Uterus (tissue), 4 donors: ENCODE data around the gene UTP11. TPM values are rescaled to one million over a fixed set of nuclear protein-coding genes. Genes with fewer than 3 reads are reported as not detected.
"Not testable (repeated sequence)": the region's sequence is repeated elsewhere in the genome, so short reads cannot be mapped to it uniquely, and the experiment has no call there.

Experiments used
- DNase-seq, 2 donors: peaks; one replicate each; pipeline ENCODE4 v3.0.0-alpha.2; 2019 to 2020
- H3K27ac ChIP-seq, 2 donors: fragments of 200-600 bp; sonication (generic); 1 replicate in 1 of 2; 2 replicates in 1 of 2; pipeline ENCODE4 v1.5.1; 2016 to 2018
- H3K27me3 ChIP-seq, 2 donors: fragments of 200-600 bp; sonication (generic); one replicate each; pipeline ENCODE4 v1.5.1; 2018 to 2019; ENCODE audit warnings: control low read depth in 1 of 2
- H3K36me3 ChIP-seq, 2 donors: fragments of 200-600 bp; sonication (generic); one replicate each; pipeline ENCODE4 v1.5.1; 2019; ENCODE audit warnings: control low read depth in 1 of 2
- H3K4me1 ChIP-seq, 2 donors: fragments of 200-600 bp; sonication (generic); one replicate each; pipeline ENCODE4 v1.5.1; 2018 to 2019; ENCODE audit warnings: control low read depth in 1 of 2
- H3K4me3 ChIP-seq, 2 donors: fragments of 200-600 bp; sonication (generic); 1 replicate in 1 of 2; 2 replicates in 1 of 2; pipeline ENCODE4 v1.5.1; 2018 to 2019; ENCODE audit warnings: mild to moderate bottlenecking in 1 of 2
- H3K9me3 ChIP-seq, 2 donors: fragments of 200-600 bp; sonication (generic); one replicate each; pipeline ENCODE4 v1.5.1; 2019; ENCODE audit warnings: control low read depth in 1 of 2
- CTCF ChIP-seq, 4 experiments: fragments of 200-600 bp in 2 of 4; fragments of 450-650 bp in 2 of 4; sonication (generic) in 2 of 4; IDR thresholded peaks; one replicate each; pipeline ENCODE4 v1.5.1; 2016 to 2019; ENCODE audit warnings: antibody characterized with exemption in 4 of 4, mild to moderate bottlenecking in 2 of 4, moderate library complexity in 1 of 4
- POLR2A ChIP-seq, 2 donors: fragments of 450-650 bp; IDR thresholded peaks; one replicate each; pipeline ENCODE4 v1.6.1; 2016; ENCODE audit warnings: antibody characterized with exemption in 2 of 2, mild to moderate bottlenecking in 1 of 2, moderate library complexity in 1 of 2
- intact Hi-C: fragments of 100-400 bp; cut with DNase I; formaldehyde crosslinking; loops from one replicate; pipeline ENCODE4 v1.15.1; 2023; ENCODE audit warnings: low total_unique reads
- total RNA-seq, 4 donors: library from RNA; depleted of rRNA in 3 of 4; stranded (reverse); fragments of >200 nt in 3 of 4; gene quantifications; one replicate each; pipeline versions ENCODE4 v1.1.0 to v1.2.4, GENCODE V29; 2014 to 2023
- donor health status: DM: yes; HTN: yes; CAD: no.

Gene UTP11
- total RNA-seq, 4 donors from 2014 or later: 8.2 to 60.3 (median 36.9) TPM

- no peaks in the 10 kb centered on the region for H3K9me3 ChIP-seq
- H3K36me3 ChIP-seq: no peaks in the 10 kb centered on the region
- intact Hi-C loops: no loop called here
- DNase-seq: no peak
- H3K27me3 ChIP-seq: no peaks in the 10 kb centered on the region
- no peak overlapping the region for H3K4me3 ChIP-seq
- peaks cover 0 to 15% of the 10 kb centered on the region in 2 donors for H3K4me1 ChIP-seq
- TF ChIP-seq POLR2A (IDR thresholded peaks at IDR 0.05) (no peak), CTCF (IDR thresholded peaks at IDR 0.05) (no peak)
- no peak overlapping the region for H3K27ac ChIP-seq
Observed at GRCh38 chr1:38031513-38031866, 19.0 kb downstream of the UTP11 start.

GRCh38 chr1:38032992-38033391, 20.5 kb downstream of the UTP11 start:
- peaks cover 0 to 15% of the 10 kb centered on the region in 2 donors for H3K4me1 ChIP-seq
- intact Hi-C loops, H3K27ac ChIP-seq, DNase-seq, H3K9me3 ChIP-seq, H3K36me3 ChIP-seq, H3K27me3 ChIP-seq, H3K4me3 ChIP-seq: not testable (repeated sequence)

- H3K27me3 ChIP-seq: no peaks in the 10 kb centered on the region
- no peaks in the 10 kb centered on the region for H3K9me3 ChIP-seq
- peaks cover 0 to 8% of the 10 kb centered on the region in 2 donors for H3K4me1 ChIP-seq
- H3K4me3 ChIP-seq: no peak overlapping the region
- intact Hi-C loops: no loop called here
- H3K27ac ChIP-seq: no peak overlapping the region
- no peak for DNase-seq
- TF ChIP-seq POLR2A (IDR thresholded peaks at IDR 0.05) (no peak), CTCF (IDR thresholded peaks at IDR 0.05) (no peak)
- H3K36me3 ChIP-seq: no peaks in the 10 kb centered on the region
Observed at GRCh38 chr1:38034871-38035270, 22.3 kb downstream of the UTP11 start.

GRCh38 chr1:38037221-38037939, 24.8 kb downstream of the UTP11 start:
- Histone ChIP-seq H3K36me3 (no peaks in the 10 kb centered on the region), H3K4me3 (no peak overlapping the region), H3K27me3 (peaks cover 4 to 11% of the 10 kb centered on the region in 2 donors), H3K4me1 (no peaks in the 10 kb centered on the region), H3K9me3 (no peaks in the 10 kb centered on the region), H3K27ac (no peak overlapping the region)
- no peak for DNase-seq
- TF ChIP-seq POLR2A (IDR thresholded peaks at IDR 0.05): no peak
- TF ChIP-seq CTCF (IDR thresholded peaks at IDR 0.05): no peak
- intact Hi-C loops: no loop called here

- intact Hi-C loops: no loop called here
- H3K4me3 ChIP-seq: no peak overlapping the region
- peaks cover 16 to 26% of the 10 kb centered on the region in 2 donors for H3K27me3 ChIP-seq
- H3K4me1 ChIP-seq: no peaks in the 10 kb centered on the region
- no peaks in the 10 kb centered on the region for H3K36me3 ChIP-seq
- no peak for TF ChIP-seq POLR2A (IDR thresholded peaks at IDR 0.05)
- TF ChIP-seq CTCF (IDR thresholded peaks at IDR 0.05): no peak
- no peaks in the 10 kb centered on the region for H3K9me3 ChIP-seq
- H3K27ac ChIP-seq: no peak overlapping the region
- DNase-seq: no peak
Observed at GRCh38 chr1:38038861-38039260, 26.3 kb downstream of the UTP11 start.
